Karpas-422 (cell line): Measurements from ENCODE around the gene RNF212. TPM values are rescaled to one million over a fixed set of nuclear protein-coding genes. Genes with fewer than 3 reads are reported as not detected.

Experiments
- DNase-seq: peaks from one replicate; pipeline ENCODE4 v3.0.0-alpha.2; 2015
- H2AFZ ChIP-seq: fragments of 200-600 bp; sonication (generic); 2 replicates; pipeline ENCODE4 v1.6.1; 2014; ENCODE audit warnings: antibody characterized with exemption, low read length, mixed read lengths
- H3K27ac ChIP-seq: fragments of 200-600 bp; sonication (generic); 2 replicates; pipeline ENCODE4 v1.5.1; 2014; ENCODE audit warnings: mild to moderate bottlenecking, low read length, moderate library complexity
- H3K27me3 ChIP-seq: fragments of 200-600 bp; sonication (generic); 2 replicates; pipeline ENCODE4 v1.6.1; 2014; ENCODE audit warnings: low read length, mixed read lengths
- H3K36me3 ChIP-seq: fragments of 200-600 bp; sonication (generic); 2 replicates; pipeline ENCODE4 v1.6.1; 2014; ENCODE audit warnings: low read length, mixed read lengths; ENCODE audit not compliant: insufficient read depth
- H3K4me1 ChIP-seq: fragments of 200-600 bp; sonication (generic); 2 replicates; pipeline ENCODE4 v1.6.1; 2014; ENCODE audit warnings: mild to moderate bottlenecking, low read length, mixed read lengths
- H3K4me2 ChIP-seq: fragments of 200-600 bp; sonication (generic); 2 replicates; pipeline ENCODE4 v1.6.1; 2014; ENCODE audit warnings: low read length, low read depth, mild to moderate bottlenecking; ENCODE audit not compliant: poor library complexity, severe bottlenecking
- H3K4me3 ChIP-seq: fragments of 200-600 bp; sonication (generic); 2 replicates; pipeline ENCODE4 v1.5.1; 2014; ENCODE audit warnings: mild to moderate bottlenecking, antibody characterized with exemption, low read length, mixed read lengths
- H3K79me2 ChIP-seq: fragments of 200-600 bp; sonication (generic); 2 replicates; pipeline ENCODE4 v1.6.1; 2014; ENCODE audit warnings: mild to moderate bottlenecking, low read length, mixed read lengths
- H3K9ac ChIP-seq: fragments of 200-600 bp; sonication (generic); 2 replicates; pipeline ENCODE4 v1.6.0; 2014; ENCODE audit warnings: low read length
- H3K9me2 ChIP-seq: fragments of 200-600 bp; sonication (generic), shearing (Covaris generic); replicated peaks from 2 replicates; pipeline ENCODE4 v1.6.0; 2014; ENCODE audit warnings: mild to moderate bottlenecking, low read length, moderate library complexity; ENCODE audit not compliant: insufficient read depth
- H3K9me3 ChIP-seq: fragments of 300-700, 200-600 bp; sonication (generic); 2 replicates; pipeline ENCODE4 v1.6.1; 2014; ENCODE audit warnings: low read length, mixed read lengths
- H4K20me1 ChIP-seq: fragments of 200-600 bp; sonication (generic); 2 replicates; pipeline ENCODE4 v1.6.1; 2014; ENCODE audit warnings: mild to moderate bottlenecking, antibody characterized with exemption, low read length, low read depth; ENCODE audit not compliant: insufficient read depth
- total RNA-seq: library from RNA; depleted of rRNA; stranded (reverse); fragments of >200 nt; shearing (Covaris generic); gene quantifications from 2 replicates; pipeline ENCODE4 v1.2.3, GENCODE V29; 2014; ENCODE audit warnings: low replicate concordance

RNF212 gene
- total RNA-seq, 1 experiment from 2014 or later, result not detected

DNA sequence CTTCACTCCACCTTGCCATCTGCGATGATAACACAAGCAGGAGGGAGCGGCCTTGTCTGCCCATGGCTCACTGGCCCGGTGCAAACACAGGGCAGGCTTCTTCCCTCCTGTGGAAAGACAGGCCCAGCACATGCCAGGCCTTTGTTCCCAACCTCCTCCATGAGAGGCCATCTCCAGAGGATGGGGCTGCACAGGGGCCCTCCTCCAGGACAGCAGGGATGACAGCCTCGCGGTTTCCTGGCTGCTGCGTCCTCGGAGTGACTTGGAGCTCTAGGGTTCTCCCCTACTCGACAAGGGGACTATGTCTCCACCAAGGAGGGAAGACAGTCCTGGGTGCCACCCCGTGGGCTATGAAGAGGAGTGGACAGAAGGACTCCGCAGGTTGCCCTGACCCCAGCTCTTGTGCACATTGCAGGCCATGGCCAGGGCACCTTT lies 21.8 kb downstream of the RNF212 start:
- H2AFZ ChIP-seq, result no peak overlapping the region
- H3K9ac ChIP-seq, result no peak overlapping the region
- no peaks in the 10 kb centered on the region for H4K20me1 ChIP-seq
- no peaks in the 10 kb centered on the region for H3K27me3 ChIP-seq
- DNase-seq, result no peak
- H3K4me3 ChIP-seq, result no peak overlapping the region
- no peaks in the 10 kb centered on the region for H3K79me2 ChIP-seq
- no peaks in the 10 kb centered on the region for H3K9me2 ChIP-seq
- H3K9me3 ChIP-seq, result 0 out of 2 replicates have a peak, but pooled peaks cover 5% of the 10 kb centered on the region
- H3K4me1 ChIP-seq, result no peaks in the 10 kb centered on the region
- no peak overlapping the region for H3K4me2 ChIP-seq
- H3K36me3 ChIP-seq, result no peaks in the 10 kb centered on the region
- no peak overlapping the region for H3K27ac ChIP-seq

DNA sequence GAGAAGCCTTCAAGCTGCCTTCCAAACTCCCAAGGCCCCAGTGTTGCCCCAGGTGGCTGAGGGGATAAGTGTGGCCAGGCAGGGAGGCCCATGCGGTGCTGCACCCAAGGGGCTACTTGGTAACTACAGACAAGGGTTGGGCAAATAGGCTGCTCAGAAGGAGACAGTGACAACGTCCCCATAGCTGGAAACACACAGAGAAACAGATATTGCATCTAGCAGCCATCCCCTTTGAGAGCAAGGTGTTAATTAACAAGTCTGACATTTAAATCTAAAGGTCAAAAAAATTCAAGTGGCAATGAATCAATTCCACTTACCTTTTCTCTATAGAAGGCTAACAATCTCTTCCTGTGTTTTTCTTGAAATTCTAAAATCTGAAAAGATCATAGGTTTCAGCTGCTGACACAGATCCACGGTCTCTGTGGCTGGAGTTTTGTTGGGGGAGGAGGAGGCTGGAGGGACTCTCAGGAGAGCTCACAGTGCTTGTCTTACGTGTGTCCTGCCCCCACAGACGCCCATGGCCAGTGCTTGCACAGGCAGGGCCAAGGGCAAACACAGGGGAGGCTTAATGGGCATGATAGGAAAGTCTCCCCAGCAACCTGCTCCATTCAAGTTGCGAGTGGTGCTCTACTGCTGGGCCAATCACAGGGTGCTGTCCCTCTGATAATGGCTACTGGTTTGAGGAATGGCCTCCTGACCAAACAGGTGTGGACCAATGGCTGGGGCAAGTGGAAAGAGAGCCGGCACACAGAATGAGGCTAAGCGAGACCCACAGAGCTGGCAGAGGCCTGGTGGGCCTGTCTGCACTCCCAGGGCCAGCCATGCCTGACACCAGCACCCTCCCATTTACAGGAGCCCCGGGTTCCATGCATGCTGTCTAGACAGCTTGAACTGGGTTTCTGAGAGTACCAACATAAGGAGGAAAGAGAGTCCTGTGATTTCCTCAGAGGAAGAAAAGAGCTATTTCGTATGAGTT lies 22.6 kb downstream of the RNF212 start:
- Histone ChIP-seq H3K4me3 (no peak overlapping the region), H3K9ac (no peak overlapping the region), H2AFZ (no peak overlapping the region), H3K4me1 (peaks cover 6% of the 10 kb centered on the region), H3K36me3 (no peaks in the 10 kb centered on the region), H3K27ac (no peak overlapping the region), H3K27me3 (no peaks in the 10 kb centered on the region), H3K9me2 (no peaks in the 10 kb centered on the region), H3K9me3 (peaks cover 5% of the 10 kb centered on the region; the same call in 1 of the 2 replicates), H3K79me2 (no peaks in the 10 kb centered on the region), H3K4me2 (no peak overlapping the region), H4K20me1 (no peaks in the 10 kb centered on the region)
- no peak for DNase-seq

GRCh38 chr4:1090036-1090435 lies 23.3 kb downstream of the RNF212 start:
- H3K4me2 ChIP-seq, result no peak overlapping the region

DNA sequence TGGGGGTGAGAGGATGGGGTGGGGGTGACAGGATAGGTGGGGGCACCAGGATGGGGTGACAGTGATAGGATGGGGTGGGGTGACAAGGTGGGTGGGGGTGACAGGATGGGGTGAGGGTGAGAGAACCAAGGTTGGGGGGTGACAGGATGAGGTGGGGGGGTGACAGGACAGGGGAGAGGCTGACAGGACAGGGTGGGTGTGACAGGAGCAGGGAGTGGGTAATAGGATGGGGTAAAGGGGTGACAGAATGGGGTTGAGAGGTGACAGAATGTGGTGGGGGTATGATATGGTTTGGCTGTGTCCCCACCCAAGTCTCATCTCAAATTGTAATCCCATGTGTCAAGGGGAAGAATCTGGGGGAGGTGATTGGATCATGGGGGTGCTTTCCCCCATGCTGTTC lies 26.0 kb downstream of the RNF212 start:
- Histone ChIP-seq H3K36me3 (no peaks in the 10 kb centered on the region), H3K27me3 (no peaks in the 10 kb centered on the region), H3K9me3 (peaks cover 5% of the 10 kb centered on the region; the same call in 1 of the 2 replicates), H3K9ac (no peak overlapping the region), H3K27ac (no peak overlapping the region), H3K4me2 (no peak overlapping the region), H4K20me1 (no peaks in the 10 kb centered on the region), H3K79me2 (no peaks in the 10 kb centered on the region), H3K4me3 (no peak overlapping the region), H2AFZ (no peak overlapping the region), H3K4me1 (peaks cover 14% of the 10 kb centered on the region), H3K9me2 (no peaks in the 10 kb centered on the region)
- DNase-seq, result no peak

More at GRCh38 chr4:1090036-1090435, 23.3 kb downstream of the RNF212 start:
- Histone ChIP-seq H2AFZ (no peak overlapping the region), H3K79me2 (no peaks in the 10 kb centered on the region), H3K4me3 (no peak overlapping the region), H3K36me3 (no peaks in the 10 kb centered on the region), H3K9me3 (peaks cover 5% of the 10 kb centered on the region; the same call in 1 of the 2 replicates), H3K4me1 (peaks cover 9% of the 10 kb centered on the region), H3K9ac (no peak overlapping the region), H4K20me1 (no peaks in the 10 kb centered on the region), H3K9me2 (no peaks in the 10 kb centered on the region), H3K27ac (no peak overlapping the region), H3K27me3 (no peaks in the 10 kb centered on the region)
- DNase-seq, result no peak

DNA sequence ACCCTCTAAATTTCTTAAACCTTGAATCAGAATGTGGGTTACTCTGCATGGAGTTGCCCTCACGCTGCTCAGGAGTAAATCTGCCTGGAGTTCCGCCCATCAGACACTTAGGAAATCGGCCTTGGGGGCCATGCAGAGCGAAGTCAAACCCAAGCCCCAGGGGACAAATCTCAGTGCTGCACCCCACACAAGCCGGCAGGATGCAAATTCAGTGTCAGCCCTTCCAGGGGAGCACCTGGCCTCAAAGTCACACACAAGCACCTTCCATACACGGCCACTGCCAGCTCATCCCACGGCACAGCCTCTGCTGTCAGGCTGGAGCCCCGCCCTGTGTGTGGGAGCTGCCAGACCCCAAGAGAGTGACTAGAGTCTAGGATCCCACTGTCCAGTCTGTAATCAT lies 27.4 kb downstream of the RNF212 start:
- Histone ChIP-seq H3K79me2 (no peaks in the 10 kb centered on the region), H3K4me2 (no peak overlapping the region), H3K9ac (no peak overlapping the region), H3K9me3 (peaks cover 5% of the 10 kb centered on the region; the same call in 1 of the 2 replicates), H3K27ac (no peak overlapping the region), H3K4me3 (no peak overlapping the region), H3K9me2 (no peaks in the 10 kb centered on the region), H4K20me1 (no peaks in the 10 kb centered on the region), H3K36me3 (no peaks in the 10 kb centered on the region), H2AFZ (no peak overlapping the region), H3K4me1 (peaks cover 22% of the 10 kb centered on the region), H3K27me3 (0 out of 2 replicates have a peak, but pooled peaks cover 2% of the 10 kb centered on the region)
- DNase-seq, result peak; percentile 58

- Histone ChIP-seq H3K27ac (no peak overlapping the region), H3K79me2 (no peaks in the 10 kb centered on the region), H4K20me1 (no peaks in the 10 kb centered on the region), H3K4me1 (peaks cover 27% of the 10 kb centered on the region), H3K9me3 (peaks cover 5% of the 10 kb centered on the region; the same call in 1 of the 2 replicates), H3K4me2 (no peak overlapping the region), H3K9me2 (no peaks in the 10 kb centered on the region), H3K4me3 (no peak overlapping the region), H3K9ac (no peak overlapping the region), H3K36me3 (no peaks in the 10 kb centered on the region), H3K27me3 (0 out of 2 replicates have a peak, but pooled peaks cover 2% of the 10 kb centered on the region), H2AFZ (no peak overlapping the region)
- no peak for DNase-seq
Measured at GRCh38 chr4:1085404-1085799, 28.0 kb downstream of the RNF212 start.

GRCh38 chr4:1084796-1085403 lies 28.5 kb downstream of the RNF212 start:
- Histone ChIP-seq H3K9ac (no peak overlapping the region), H3K9me2 (no peaks in the 10 kb centered on the region), H3K4me3 (no peak overlapping the region), H3K36me3 (no peaks in the 10 kb centered on the region), H3K4me1 (peaks cover 27% of the 10 kb centered on the region), H2AFZ (no peak overlapping the region), H3K4me2 (no peak overlapping the region), H3K27me3 (0 out of 2 replicates have a peak, but pooled peaks cover 2% of the 10 kb centered on the region), H3K9me3 (peaks cover 5% of the 10 kb centered on the region; the same call in 1 of the 2 replicates), H4K20me1 (no peaks in the 10 kb centered on the region), H3K27ac (no peak overlapping the region), H3K79me2 (no peaks in the 10 kb centered on the region)
- DNase-seq, result no peak

GRCh38 chr4:1084394-1084793 lies 29.0 kb downstream of the RNF212 start:
- H4K20me1 ChIP-seq, result no peaks in the 10 kb centered on the region
- no peak for DNase-seq
- H3K27ac ChIP-seq, result no peak overlapping the region
- no peaks in the 10 kb centered on the region for H3K79me2 ChIP-seq
- H3K9ac ChIP-seq, result no peak overlapping the region
- H3K27me3 ChIP-seq, result 0 out of 2 replicates have a peak, but pooled peaks cover 2% of the 10 kb centered on the region
- H3K9me2 ChIP-seq, result no peaks in the 10 kb centered on the region
- no peak overlapping the region for H3K4me2 ChIP-seq
- peaks cover 5% of the 10 kb centered on the region; the same call in 1 of the 2 replicates for H3K9me3 ChIP-seq
- peaks cover 27% of the 10 kb centered on the region for H3K4me1 ChIP-seq
- no peak overlapping the region for H2AFZ ChIP-seq
- H3K4me3 ChIP-seq, result no peak overlapping the region
- no peaks in the 10 kb centered on the region for H3K36me3 ChIP-seq
